Neural cell (in vitro differentiated cells): ENCODE results near the gene RYR3.

Experiments
- CTCF ChIP-seq: fragments of 450-650 bp; IDR thresholded peaks from 2 replicates; pipeline ENCODE4 v1.5.1; 2014; ENCODE audit warnings: antibody characterized with exemption, mild to moderate bottlenecking, moderate library complexity; ENCODE audit not compliant: poor library complexity, severe bottlenecking
- EP300 ChIP-seq: fragments of 450-650 bp; conservative IDR thresholded peaks from 2 replicates; pipeline ENCODE4 v1.6.1; 2014; ENCODE audit warnings: antibody characterized with exemption, mild to moderate bottlenecking, moderate library complexity; ENCODE audit not compliant: poor library complexity, severe bottlenecking
- EZH2 ChIP-seq: fragments of 200-600, 300-800 bp; shearing (Covaris generic), sonication (generic); IDR thresholded peaks from 2 replicates; pipeline ENCODE4 v1.6.1; 2014; ENCODE audit warnings: antibody characterized with exemption, low read length, borderline replicate concordance, mild to moderate bottlenecking; ENCODE audit not compliant: insufficient read depth, poor library complexity, severe bottlenecking
- MXI1 ChIP-seq: fragments of 450-650 bp; conservative IDR thresholded peaks from 2 replicates; pipeline ENCODE4 v1.6.1; 2014; ENCODE audit warnings: antibody characterized with exemption, mild to moderate bottlenecking; ENCODE audit not compliant: poor library complexity, severe bottlenecking
- POLR2AphosphoS5 ChIP-seq: IDR thresholded peaks from 2 replicates; pipeline ENCODE4 v1.6.1; 2012
- RAD21 ChIP-seq: fragments of 450-650 bp; conservative IDR thresholded peaks from 2 replicates; pipeline ENCODE4 v1.6.1; 2014; ENCODE audit warnings: antibody characterized with exemption, mild to moderate bottlenecking, moderate library complexity
- REST ChIP-seq: IDR thresholded peaks from 2 replicates; pipeline ENCODE4 v1.6.1; 2012; ENCODE audit warnings: borderline replicate concordance
- SMC3 ChIP-seq: fragments of 450-650 bp; conservative IDR thresholded peaks from 2 replicates; pipeline ENCODE4 v1.6.1; 2014; ENCODE audit warnings: antibody characterized with exemption, mild to moderate bottlenecking, moderate library complexity; ENCODE audit not compliant: poor library complexity

DNA sequence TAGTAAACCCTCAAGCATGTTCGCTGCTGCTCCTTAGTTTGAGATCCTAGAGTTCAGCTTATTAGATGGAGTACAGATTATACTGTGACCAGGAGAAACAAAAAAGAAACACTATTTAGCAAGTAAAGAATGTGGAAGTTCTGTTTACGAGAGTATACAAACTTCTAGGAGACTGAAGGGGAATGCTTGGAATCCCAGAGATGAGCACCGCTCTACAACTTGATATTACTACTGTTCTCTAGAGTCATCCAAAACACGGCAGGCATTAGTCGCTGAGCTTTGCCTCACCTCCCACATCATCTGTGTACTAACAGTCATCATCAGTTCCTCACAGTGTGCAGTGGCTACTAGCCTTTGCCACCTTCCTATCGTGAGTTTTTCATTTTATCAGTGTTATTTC is 536.1 kb downstream of the RYR3 start:
- TF ChIP-seq CTCF (no peak), MXI1 (no peak), EZH2 (no peak), POLR2AphosphoS5 (no peak), REST (no peak), EP300 (no peak), SMC3 (no peak), RAD21 (no peak)
